ENCODE data around the gene MYO5B.
"Not testable (repeated sequence)": the region's sequence is repeated elsewhere in the genome, so short reads cannot be mapped to it uniquely, and the experiment has no call there.

The MYO5B gene

GRCh38 chr18:50096766-50097435 lies 98.0 kb downstream of the MYO5B start:
- no peak for DNase-seq

DNA sequence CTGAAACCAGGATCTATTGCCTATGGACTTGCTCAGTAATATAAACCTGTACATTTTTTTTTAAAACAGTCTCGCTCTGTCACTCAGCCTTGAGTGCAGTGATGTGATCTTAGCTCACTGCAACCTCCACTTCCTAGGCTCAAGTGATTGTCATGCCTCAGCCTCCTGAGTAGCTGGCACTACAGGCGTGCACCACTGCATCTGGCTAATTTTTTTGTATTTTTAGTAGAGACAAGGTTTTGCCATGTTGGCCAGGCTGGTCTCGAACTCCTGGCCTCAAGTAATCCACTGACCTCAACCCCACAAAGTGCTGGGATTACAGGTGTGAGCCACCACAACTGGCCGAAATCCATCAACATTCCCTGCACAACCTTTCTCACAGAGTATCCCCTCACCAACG lies 100.2 kb downstream of the MYO5B start:
- not testable (repeated sequence) for DNase-seq

DNA sequence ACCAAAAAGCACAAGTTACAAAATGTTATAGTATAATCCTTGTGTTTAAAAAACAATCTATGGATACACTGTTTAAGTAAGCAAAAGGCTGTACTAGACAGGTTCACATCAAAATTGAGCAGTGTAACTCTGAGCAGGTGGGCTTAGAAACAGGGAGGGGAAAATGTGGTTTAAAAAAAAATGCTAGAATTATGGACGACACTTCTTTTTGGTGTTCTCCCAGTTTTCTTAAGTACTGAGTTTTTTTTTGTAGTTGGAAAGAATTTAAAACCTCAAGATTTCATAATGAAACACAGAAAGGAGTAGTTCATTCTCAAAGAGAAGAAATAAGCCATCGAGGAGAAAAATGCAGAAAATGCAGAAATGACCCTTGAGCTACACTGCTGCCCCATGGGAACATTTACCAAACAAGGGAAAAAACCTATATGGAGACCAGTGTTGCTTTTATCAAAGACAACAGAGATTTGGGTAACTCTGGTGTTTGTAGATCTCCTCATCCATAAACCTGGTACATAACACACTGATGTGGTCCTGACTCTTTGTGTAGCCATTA lies 100.7 kb downstream of the MYO5B start:
- DNase-seq, result no peak

- DNase-seq, result no peak
These were observed 101.4 kb downstream of the MYO5B start for GRCh38 chr18:50093366-50094064.

GRCh38 chr18:50092245-50092805 lies 102.6 kb downstream of the MYO5B start:
- DNase-seq, result no peak

- no peak for DNase-seq
These were observed 103.3 kb downstream of the MYO5B start for GRCh38 chr18:50091509-50092244.

GRCh38 chr18:50090370-50091312 lies 104.3 kb downstream of the MYO5B start:
- no peak for DNase-seq

- DNase-seq, result no peak
These were observed 105.2 kb downstream of the MYO5B start for GRCh38 chr18:50089702-50090101.

- no peak for DNase-seq
These were observed 111.2 kb downstream of the MYO5B start for GRCh38 chr18:50083708-50084107.

DNA sequence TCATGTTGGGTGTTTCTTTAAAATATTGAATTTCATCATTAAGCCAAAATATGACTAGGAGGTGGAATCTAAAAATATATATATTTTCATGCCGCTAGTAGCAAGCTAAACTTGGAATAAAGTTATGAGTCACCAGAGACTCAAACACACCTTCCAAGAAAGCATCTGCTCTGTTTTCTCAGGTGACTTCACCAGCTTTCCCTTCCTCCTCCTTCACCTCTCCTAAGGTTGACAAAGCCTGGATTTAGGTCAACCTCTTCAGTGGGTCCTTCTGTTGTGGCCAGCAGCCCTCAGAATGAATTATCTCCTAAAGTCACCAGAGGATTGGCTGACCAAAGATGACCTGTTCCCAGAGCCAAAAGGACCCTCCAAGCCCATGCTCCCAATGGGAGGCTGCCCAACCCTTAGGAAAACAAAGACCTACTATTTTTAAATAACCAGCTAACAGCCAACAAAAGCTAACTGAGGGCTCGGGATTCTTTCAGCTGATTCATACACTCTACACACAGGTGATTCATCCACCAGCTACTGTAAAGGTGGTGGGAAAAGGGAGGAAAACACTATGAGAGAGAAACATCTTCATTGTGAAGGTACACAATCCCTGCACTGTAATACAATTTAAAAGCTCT lies 113.9 kb downstream of the MYO5B start:
- no peak for DNase-seq

- DNase-seq, result no peak
These were observed 114.6 kb downstream of the MYO5B start for GRCh38 chr18:50080316-50080715.

DNA sequence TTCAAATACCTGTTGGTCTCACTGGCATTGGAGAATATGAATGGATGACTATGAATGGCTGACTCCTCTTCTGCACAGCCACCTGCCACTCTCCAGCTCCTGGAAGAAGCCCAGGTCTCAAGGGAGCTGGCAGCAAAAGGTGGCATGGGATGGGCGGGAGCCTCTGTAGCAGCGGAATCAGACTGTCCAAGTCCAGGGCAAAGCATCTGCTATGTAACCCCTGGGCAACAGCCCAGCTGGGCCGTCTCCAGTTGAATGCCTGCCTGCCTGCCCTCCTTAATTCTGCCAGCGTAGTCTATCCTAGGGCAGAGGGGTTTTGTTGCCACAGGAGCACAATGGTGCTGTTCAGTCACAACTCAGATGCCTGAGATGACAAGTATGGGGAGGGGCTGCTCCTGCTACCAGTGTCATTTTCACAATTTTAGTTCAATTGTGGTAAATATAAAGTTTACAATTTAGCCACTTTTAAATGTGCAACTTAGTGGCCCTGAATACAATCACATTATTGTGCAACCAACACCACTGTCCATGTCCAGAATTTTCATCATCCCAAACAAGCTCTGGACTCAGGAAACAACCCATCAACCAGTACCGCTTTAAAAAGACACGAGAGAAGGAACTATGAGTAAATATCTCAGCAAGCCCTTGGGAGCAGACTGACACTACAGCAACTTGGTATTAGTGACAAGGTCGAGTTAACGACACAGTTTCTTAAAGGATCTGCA lies 115.2 kb downstream of the MYO5B start:
- no peak for DNase-seq

DNA sequence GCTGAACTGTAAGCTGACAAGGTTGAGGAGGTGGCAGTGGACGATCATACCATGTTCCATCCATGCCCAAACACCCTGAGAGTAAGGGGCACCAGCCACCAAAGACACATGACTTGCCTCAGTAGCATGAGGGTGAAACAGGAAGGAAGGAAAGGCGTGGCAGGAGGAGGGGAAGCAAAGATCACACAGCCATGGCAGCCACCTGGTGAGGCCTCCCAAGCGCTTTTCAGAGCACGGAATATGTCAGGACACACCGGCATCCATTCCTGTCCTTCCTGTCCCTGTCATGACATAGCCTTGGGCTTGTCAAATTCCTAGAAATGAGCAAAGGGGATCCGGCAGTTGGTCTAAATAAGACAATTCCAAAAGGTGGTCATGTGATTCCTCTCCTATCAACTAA lies 118.7 kb downstream of the MYO5B start:
- DNase-seq, result no peak

- DNase-seq, result no peak
These were observed 119.2 kb downstream of the MYO5B start for GRCh38 chr18:50075772-50076171.

DNA sequence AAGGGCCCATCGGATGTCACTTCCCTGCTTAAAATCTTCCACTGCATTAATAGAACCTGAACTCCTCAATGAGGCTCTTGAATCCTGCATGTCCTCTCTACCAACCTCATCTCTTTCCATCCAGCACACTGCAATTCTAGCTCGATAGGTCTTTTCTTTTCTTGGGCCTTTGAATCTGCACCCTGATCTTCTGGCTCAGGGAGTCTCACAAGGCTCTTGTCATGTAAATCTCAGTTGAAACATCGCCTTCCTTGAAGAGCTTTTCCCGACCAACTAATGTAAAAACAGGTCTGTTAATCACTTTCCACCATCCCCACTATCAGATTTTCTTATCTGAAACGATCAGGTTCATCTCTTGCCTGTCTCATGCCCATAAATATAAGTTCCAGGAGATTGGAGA lies 120.5 kb downstream of the MYO5B start:
- no peak for DNase-seq

DNA sequence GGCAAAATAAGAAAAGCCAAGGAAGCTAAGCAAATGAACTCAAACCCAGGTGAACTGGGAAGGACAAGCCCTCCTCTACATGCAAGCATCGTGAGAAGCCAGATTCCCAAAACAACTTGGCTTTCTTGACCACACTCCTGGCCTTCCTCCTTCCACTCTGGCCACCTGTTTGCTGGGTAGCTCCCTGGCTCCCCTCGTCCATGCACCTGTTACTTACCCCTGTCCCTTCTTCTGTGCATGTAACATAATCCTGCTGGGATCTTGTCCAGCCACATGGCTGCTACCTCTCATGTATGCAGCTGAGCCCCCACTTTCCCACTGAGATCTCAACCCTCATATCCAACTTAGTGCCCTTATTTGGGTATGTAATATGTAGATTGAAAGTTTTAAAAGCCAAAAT lies 121.6 kb downstream of the MYO5B start:
- DNase-seq, result no peak

DNA sequence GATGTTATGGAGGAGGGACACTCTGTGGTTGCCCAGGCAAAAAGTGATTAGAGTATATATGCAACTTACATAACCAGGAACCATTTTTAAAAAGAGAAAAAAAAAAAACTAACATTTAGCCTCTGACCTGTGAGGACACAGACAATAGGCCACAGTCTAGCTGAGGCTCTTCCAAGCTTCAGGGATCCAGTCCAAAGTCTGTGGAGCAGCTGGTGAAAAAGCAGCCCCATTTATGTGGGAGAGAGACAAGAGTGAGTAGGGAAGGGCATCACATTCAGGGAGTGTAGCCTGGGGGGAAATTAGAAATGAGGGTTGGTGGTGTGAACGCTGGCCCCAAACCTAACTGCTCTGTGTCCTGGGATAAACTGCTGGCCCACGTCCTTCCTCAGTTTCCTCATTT lies 122.8 kb downstream of the MYO5B start:
- no peak for DNase-seq

GRCh38 chr18:50071397-50071796 lies 123.5 kb downstream of the MYO5B start:
- no peak for DNase-seq

GRCh38 chr18:50069422-50069821 lies 125.5 kb downstream of the MYO5B start:
- no peak for DNase-seq

DNA sequence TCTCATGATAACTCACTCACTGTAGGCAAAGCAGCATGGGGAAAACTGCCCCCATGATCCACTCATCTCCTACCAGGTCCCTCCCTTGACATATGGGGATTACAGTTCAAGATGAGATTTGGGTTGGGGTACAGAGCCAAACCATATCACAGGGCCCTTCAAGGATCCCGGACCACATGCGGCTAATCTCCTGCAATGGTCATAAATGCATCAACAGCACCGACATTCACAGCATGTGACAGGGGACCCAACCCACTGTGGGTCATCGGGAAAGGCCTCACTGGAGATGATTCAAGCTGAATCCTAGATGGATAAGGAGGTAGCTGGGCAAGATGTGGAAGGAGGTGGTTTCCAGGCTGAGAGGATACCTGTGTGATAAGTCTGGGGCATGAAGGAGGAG lies 129.4 kb downstream of the MYO5B start:
- DNase-seq, result no peak

GRCh38 chr18:50065039-50065438 lies 129.9 kb downstream of the MYO5B start:
- DNase-seq, result no peak

Data from Kasumi-1 (cell line).